Esophagus squamous epithelium (tissue), 5 donors: ENCODE data around the gene PSME2. TPM values are rescaled to one million over a fixed set of nuclear protein-coding genes. Genes with fewer than 3 reads are reported as not detected.
A peak's percentile ranks its signal among the peaks of the same experiment; 100 is the strongest.
"Not testable (repeated sequence)": the region's sequence is repeated elsewhere in the genome, so short reads cannot be mapped to it uniquely, and the experiment has no call there.

ENCODE experiments used
- DNase-seq: peaks from one replicate; lab custom pipeline; 2025; lab: John Stamatoyannopoulos, UW
- H3K27ac ChIP-seq, 4 donors: fragments of 200-600 bp; sonication (generic); one replicate each; pipeline ENCODE4 v1.5.1; 2016 to 2019; ENCODE audit warnings: mild to moderate bottlenecking in 1 of 4
- H3K27me3 ChIP-seq, 4 donors: fragments of 200-600 bp; sonication (generic); 1 replicate in 3 of 4; 2 replicates in 1 of 4; pipeline versions ENCODE4 v1.5.1 to v1.6.0; 2017 to 2021; ENCODE audit warnings: antibody characterized with exemption in 1 of 4
- H3K36me3 ChIP-seq, 3 donors: fragments of 200-600 bp; sonication (generic); one replicate each; pipeline ENCODE4 v1.5.1; 2016 to 2019
- H3K4me1 ChIP-seq, 3 donors: fragments of 200-600 bp; sonication (generic); one replicate each; pipeline ENCODE4 v1.5.1; 2017 to 2019
- H3K4me3 ChIP-seq, 4 donors: fragments of 200-600 bp; sonication (generic); 1 replicate in 3 of 4; 2 replicates in 1 of 4; pipeline ENCODE4 v1.5.1; 2016 to 2019; ENCODE audit warnings: mild to moderate bottlenecking in 2 of 4, moderate library complexity in 1 of 4
- H3K9me3 ChIP-seq, 3 donors: fragments of 200-600 bp; sonication (generic); one replicate each; pipeline ENCODE4 v1.5.1; 2016 to 2019
- POLR2A ChIP-seq, 4 donors: fragments of 450-650 bp; IDR thresholded peaks; one replicate each; pipeline ENCODE4 v1.6.1; 2017; ENCODE audit warnings: antibody characterized with exemption in 4 of 4, mild to moderate bottlenecking in 4 of 4, moderate library complexity in 3 of 4
- WGBS, 2 donors: methylation state at CpG; one replicate each; pipeline ENCODE4 v1.1.5; 2018; 5-methylcytosine and 5-hydroxymethylcytosine counted together
- intact Hi-C: fragments of 100-400 bp; cut with DNase I; formaldehyde crosslinking; loops from one replicate; pipeline ENCODE4 v1.15.0; 2022
- total RNA-seq, 4 donors: library from RNA; depleted of rRNA; stranded (reverse); fragments of >200 nt; gene quantifications; one replicate each; pipeline ENCODE4 v1.1.0, GENCODE V29; 2016
- TF ChIP-seq, protein P1 (sequence below), 6 experiments: fragments of 450-650 bp in 4 of 6; fragments of 200-600 bp in 2 of 6; sonication (generic) in 2 of 6; IDR thresholded peaks; one replicate each; pipeline ENCODE4 v1.5.1; 2016 to 2019; ENCODE audit warnings: antibody characterized with exemption in 6 of 6, mild to moderate bottlenecking in 4 of 6, moderate library complexity in 4 of 6
- donor health status: DM: yes; HTN: yes; CAD: no.

Gene PSME2
- total RNA-seq, 4 donors from 2014 or later, result 44.4 to 110 (median 77.2) TPM

DNA sequence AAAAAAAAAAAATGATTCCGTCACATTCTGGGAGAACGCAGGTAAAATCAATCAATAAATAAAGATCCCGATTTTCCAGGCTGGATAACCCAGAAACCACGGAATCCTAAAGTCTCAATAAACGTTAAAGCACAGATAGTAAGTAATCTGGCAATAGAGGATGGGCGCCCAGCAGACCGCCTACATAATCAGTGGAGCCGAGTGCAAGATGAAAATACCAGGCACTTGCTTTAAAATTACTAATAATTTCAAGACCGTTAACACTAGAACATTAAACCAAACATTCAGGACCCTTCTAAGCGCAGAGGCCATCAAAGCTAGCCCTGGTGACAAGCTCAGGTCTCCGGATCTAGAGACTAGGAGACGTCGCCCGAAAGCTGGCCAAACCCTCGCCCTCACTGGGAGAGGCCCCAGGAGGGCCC is 33.0 kb downstream of the PSME2 start:
- Histone ChIP-seq H3K27ac (peak overlapping the region; percentile 96 to 99 (median 99)), H3K27me3 (no peaks in the 10 kb centered on the region), H3K4me1 (peaks cover 12 to 38% (median 17%) of the 10 kb centered on the region in 3 donors), H3K4me3 (peak overlapping the region; percentile 46 to 84 (median 68)), H3K9me3 (no peaks in the 10 kb centered on the region), H3K36me3 (peaks cover under 1 to 19% (median 2%) of the 10 kb centered on the region in 3 donors)
- no peak for DNase-seq
- TF ChIP-seq, protein P1, sequence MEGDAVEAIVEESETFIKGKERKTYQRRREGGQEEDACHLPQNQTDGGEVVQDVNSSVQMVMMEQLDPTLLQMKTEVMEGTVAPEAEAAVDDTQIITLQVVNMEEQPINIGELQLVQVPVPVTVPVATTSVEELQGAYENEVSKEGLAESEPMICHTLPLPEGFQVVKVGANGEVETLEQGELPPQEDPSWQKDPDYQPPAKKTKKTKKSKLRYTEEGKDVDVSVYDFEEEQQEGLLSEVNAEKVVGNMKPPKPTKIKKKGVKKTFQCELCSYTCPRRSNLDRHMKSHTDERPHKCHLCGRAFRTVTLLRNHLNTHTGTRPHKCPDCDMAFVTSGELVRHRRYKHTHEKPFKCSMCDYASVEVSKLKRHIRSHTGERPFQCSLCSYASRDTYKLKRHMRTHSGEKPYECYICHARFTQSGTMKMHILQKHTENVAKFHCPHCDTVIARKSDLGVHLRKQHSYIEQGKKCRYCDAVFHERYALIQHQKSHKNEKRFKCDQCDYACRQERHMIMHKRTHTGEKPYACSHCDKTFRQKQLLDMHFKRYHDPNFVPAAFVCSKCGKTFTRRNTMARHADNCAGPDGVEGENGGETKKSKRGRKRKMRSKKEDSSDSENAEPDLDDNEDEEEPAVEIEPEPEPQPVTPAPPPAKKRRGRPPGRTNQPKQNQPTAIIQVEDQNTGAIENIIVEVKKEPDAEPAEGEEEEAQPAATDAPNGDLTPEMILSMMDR (IDR thresholded peaks at IDR 0.05), result no peak
- no peak for TF ChIP-seq POLR2A (IDR thresholded peaks at IDR 0.05)
- intact Hi-C loops, result no loop called here
- WGBS, 2 donors, result 15% methylated on average over 10 to 13 of the region's 15 CpGs

DNA sequence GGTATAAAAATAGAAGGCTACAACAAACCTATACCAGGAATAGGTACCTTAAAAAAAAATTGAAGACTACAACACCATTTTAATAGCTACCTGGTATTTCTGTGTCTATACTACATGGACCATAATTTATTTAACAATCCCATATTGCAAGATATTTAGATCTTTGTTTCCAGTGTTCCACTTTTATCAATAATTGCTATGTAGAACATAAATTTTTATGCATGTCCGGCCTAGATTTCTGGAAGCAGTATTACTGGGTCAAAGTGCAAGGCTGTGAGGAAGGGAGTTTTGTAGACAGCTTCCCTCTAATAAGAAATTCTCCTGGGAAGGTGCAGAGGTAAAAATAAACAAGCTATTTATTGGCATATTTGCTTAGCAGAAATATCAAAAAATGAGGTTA is 35.9 kb downstream of the PSME2 start:
- intact Hi-C loops, result no loop called here
- Histone ChIP-seq H3K27ac (no peak overlapping the region), H3K9me3 (no peaks in the 10 kb centered on the region), H3K36me3 (no peaks in the 10 kb centered on the region), H3K27me3 (no peaks in the 10 kb centered on the region), H3K4me1 (peaks cover 3 to 23% (median 7%) of the 10 kb centered on the region in 3 donors), H3K4me3 (no peak overlapping the region)
- no peak for DNase-seq
- 68 to 79% methylated on average over 1 of the region's 1 CpG for WGBS, 2 donors
- no peak for TF ChIP-seq POLR2A (IDR thresholded peaks at IDR 0.05)
- TF ChIP-seq, protein P1 (IDR thresholded peaks at IDR 0.05), result no peak

DNA sequence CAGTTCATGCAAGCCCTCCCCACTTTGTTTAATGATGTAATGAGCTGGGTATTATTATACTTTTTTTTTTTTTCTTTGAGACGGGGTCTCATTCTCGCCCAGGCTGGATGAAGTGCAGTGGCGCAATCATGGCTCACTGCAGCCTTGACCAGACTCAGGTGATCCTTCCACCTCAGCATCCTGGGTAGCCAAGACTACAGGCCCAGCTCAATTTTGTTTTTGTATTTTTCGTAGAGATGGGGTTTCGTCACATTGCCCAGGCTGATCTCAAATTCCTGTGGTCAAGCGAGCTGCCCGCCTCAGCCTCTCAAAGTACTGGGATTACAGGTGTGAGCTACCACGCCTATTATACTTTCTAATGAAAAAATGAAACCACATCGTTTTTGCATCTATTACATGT is 36.4 kb downstream of the PSME2 start:
- no peak for DNase-seq
- TF ChIP-seq, protein P1 (IDR thresholded peaks at IDR 0.05), result no peak
- no peak for TF ChIP-seq POLR2A (IDR thresholded peaks at IDR 0.05)
- Histone ChIP-seq H3K4me1 (peaks cover 2 to 21% (median 5%) of the 10 kb centered on the region in 3 donors), H3K9me3 (no peaks in the 10 kb centered on the region), H3K27ac (no peak overlapping the region), H3K4me3 (no peak overlapping the region), H3K36me3 (peaks cover 0 to under 1% (median 0%) of the 10 kb centered on the region in 3 donors), H3K27me3 (no peaks in the 10 kb centered on the region)
- intact Hi-C loops, result no loop called here
- WGBS, 2 donors, result 67 to 71% methylated on average over 9 of the region's 9 CpGs

DNA sequence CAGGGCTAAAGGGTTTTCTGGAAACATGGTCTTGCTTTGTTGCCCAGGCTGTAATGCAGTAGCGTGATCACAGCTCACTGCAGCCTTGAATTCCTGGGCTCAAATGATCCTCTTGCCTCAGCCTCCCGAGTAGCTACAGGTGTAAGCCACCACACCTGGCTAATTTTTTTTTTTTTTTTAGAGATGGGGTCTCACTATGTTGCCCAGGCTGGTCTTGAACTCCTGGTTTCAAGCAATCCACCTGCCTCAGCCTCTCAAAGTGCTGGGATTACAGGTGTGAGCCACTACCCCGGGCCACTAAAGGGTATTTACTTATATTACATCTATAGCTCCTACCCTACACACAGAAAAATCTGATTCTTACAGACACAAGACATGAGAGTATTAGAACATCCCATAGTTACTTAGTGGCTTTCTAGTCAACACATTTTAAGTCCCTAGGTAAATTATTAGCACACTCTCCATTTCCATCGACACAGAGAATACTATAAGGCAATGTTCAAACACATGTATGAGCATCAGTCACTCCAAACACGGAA is 38.0 kb downstream of the PSME2 start:
- intact Hi-C loops, result no loop called here
- peaks cover 2 to 17% (median 2%) of the 10 kb centered on the region in 3 donors for H3K4me1 ChIP-seq
- H3K36me3 ChIP-seq, result peaks cover 0 to 14% (median 0%) of the 10 kb centered on the region in 3 donors

DNA sequence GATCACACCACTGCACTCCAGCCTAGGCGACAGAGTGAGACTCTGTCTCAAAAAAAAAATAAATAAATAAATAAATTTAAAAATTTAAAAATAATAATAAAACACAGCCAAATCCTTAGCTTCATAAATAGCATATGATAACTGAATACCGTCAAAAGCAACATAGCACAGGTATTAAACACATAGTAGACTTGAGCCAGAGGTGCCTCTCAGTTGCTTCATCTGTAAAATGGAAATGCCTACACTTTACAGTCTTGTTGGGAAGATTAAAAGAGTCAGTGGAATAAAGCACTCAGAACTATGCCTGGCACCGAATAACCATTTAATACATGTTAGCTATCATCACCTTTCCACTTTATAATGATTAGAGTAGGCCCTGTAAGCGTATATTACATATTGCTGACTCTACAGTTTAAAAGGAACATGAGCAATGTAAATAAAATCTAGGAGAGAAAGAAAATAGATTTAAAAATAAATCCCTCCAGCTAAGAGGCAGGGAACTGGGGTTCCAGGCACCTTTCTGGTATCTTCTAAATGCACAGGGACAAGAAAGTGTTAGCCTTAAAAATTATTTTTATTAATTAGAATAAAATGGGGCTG is 39.6 kb downstream of the PSME2 start:
- Histone ChIP-seq H3K36me3 (peaks cover 0 to 24% (median 6%) of the 10 kb centered on the region in 3 donors), H3K27me3 (no peaks in the 10 kb centered on the region), H3K9me3 (no peaks in the 10 kb centered on the region), H3K27ac (no peak overlapping the region), H3K4me3 (no peak overlapping the region), H3K4me1 (peaks cover 0 to 14% (median 0%) of the 10 kb centered on the region in 3 donors)
- no peak for DNase-seq
- TF ChIP-seq POLR2A (IDR thresholded peaks at IDR 0.05), result no peak
- TF ChIP-seq, protein P1 (IDR thresholded peaks at IDR 0.05), result no peak
- WGBS, 2 donors, result 75 to 84% methylated on average over 4 of the region's 4 CpGs
- intact Hi-C loops, result no loop called here

More for the DNA sequence above, 38.0 kb downstream of the PSME2 start:
- TF ChIP-seq POLR2A (IDR thresholded peaks at IDR 0.05), result no peak
- TF ChIP-seq, protein P1 (IDR thresholded peaks at IDR 0.05), result no peak
- no peak for DNase-seq
- Histone ChIP-seq H3K27me3 (no peaks in the 10 kb centered on the region), H3K4me3 (no peak overlapping the region), H3K27ac (peak overlapping the region in 2 of 4 donors; percentile 37 to 54), H3K9me3 (no peaks in the 10 kb centered on the region)
- 39 to 42% methylated on average over 5 of the region's 5 CpGs for WGBS, 2 donors

DNA sequence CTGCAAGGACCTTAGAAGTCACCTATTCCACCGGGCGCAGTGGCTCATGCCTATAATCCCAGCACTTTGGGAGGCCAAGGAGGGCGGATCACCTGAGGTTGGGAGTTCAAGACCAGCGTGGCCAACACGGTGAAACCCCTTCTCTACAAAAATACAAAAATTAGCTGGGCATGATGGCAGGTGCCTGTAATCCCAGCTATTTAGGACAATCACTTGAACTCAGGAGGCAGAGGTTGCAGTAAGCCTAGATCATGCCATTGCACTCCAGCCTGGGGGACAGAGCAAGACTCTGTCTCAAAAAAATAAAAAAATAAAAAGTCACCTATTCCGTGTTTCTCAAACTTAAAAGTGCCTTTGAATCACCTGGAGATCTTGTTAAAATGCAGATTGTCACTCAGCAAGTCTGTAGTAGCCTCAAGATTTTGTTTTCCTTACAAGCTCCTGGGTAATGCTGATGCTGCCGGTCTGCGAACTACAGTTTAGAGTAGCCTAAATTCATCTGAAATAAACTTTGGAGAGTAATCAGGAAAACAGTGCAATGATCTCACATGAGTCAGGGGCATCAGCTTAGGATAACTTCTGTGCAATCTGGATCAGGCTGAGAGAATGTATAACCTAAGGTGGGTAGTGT is 40.7 kb downstream of the PSME2 start:
- intact Hi-C loops, DNase-seq, H3K27me3 ChIP-seq, H3K9me3 ChIP-seq, H3K4me3 ChIP-seq, H3K27ac ChIP-seq: not testable (repeated sequence)
- WGBS, 2 donors, result 84 to 93% methylated on average over 8 of the region's 8 CpGs
- Histone ChIP-seq H3K4me1 (peaks cover 0 to 14% (median 0%) of the 10 kb centered on the region in 3 donors), H3K36me3 (peaks cover 0 to 34% (median 6%) of the 10 kb centered on the region in 3 donors)
